Measurements from ENCODE around the gene CTXN1. TPM values are rescaled to one million over a fixed set of nuclear protein-coding genes. Genes with fewer than 3 reads are reported as not detected.

CTXN1 gene
- total and polyA plus RNA-seq, 8 donors, result 0.92 to 58.5 (median 2.2) TPM; not detected in 1

DNA sequence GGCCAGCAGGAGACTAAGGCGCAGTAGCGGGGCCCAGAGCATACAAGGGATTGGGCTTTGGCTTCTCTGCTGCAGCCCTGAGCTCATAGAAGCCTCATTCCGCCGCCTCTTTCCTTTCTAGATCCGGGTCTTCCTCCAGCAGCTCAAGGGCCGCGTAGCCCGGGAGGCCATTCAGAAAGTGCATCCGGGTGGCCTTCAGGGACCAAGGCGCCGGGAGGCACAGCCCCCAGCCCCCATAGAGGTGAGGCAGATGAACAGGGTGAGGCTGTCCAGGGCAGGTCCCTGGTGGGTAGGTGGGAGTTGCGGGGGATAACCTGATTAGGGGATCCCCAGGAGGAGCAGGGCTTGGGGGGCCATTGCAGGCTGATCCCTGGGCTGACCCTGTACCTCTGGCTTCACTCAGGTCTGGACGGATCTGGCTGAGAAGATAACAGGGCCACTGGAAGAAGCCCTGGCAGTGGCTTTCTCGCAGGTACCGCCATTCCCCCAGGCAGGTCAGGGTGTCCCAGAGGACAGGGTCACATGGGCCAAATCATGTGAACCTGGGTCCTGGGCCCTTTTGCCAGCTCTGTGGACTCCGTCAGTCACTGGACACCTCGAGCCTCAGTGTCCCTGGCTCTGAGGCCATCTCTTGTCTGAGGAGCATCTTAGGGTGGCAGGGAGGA lies 4.5 kb downstream of the CTXN1 start:
- peak overlapping the region; percentile 79 to 94 (median 93) for H3K27ac ChIP-seq
- H3K4me3 ChIP-seq, result peak overlapping the region; percentile 69 to 83 (median 76)
- peaks cover 13 to 20% (median 16%) of the 10 kb centered on the region in 4 donors for H3K36me3 ChIP-seq
- H3K9me3 ChIP-seq, result no peaks in the 10 kb centered on the region
- intact Hi-C loops (cut with DNase I; ENCODE audit: low total_unique reads), result loop anchor here (10.0 kb wide), 1 partner anchor 67 kb away; no protein-coding TSS in a partner anchor
- H3K27me3 ChIP-seq, result peaks cover 9 to 46% (median 38%) of the 10 kb centered on the region in 3 donors
- no peak for TF ChIP-seq EP300 (IDR thresholded peaks at IDR 0.05)
- no peak for TF ChIP-seq POLR2AphosphoS5 (IDR thresholded peaks at IDR 0.05)
- no peak for TF ChIP-seq POLR2A (IDR thresholded peaks at IDR 0.05)
- TF ChIP-seq, protein P1, sequence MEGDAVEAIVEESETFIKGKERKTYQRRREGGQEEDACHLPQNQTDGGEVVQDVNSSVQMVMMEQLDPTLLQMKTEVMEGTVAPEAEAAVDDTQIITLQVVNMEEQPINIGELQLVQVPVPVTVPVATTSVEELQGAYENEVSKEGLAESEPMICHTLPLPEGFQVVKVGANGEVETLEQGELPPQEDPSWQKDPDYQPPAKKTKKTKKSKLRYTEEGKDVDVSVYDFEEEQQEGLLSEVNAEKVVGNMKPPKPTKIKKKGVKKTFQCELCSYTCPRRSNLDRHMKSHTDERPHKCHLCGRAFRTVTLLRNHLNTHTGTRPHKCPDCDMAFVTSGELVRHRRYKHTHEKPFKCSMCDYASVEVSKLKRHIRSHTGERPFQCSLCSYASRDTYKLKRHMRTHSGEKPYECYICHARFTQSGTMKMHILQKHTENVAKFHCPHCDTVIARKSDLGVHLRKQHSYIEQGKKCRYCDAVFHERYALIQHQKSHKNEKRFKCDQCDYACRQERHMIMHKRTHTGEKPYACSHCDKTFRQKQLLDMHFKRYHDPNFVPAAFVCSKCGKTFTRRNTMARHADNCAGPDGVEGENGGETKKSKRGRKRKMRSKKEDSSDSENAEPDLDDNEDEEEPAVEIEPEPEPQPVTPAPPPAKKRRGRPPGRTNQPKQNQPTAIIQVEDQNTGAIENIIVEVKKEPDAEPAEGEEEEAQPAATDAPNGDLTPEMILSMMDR (IDR thresholded peaks at IDR 0.05), result no peak
- WGBS, 5 donors, result 26 to 43% (median 37%) methylated on average over 12 to 17 of the region's 17 CpGs
- no peak for DNase-seq
- H3K4me1 ChIP-seq, result peaks cover 60 to 89% (median 73%) of the 10 kb centered on the region in 4 donors

- Histone ChIP-seq H3K27ac (peak overlapping the region; percentile 89 to 97 (median 94)), H3K4me3 (peak overlapping the region; percentile 69 to 83 (median 76)), H3K4me1 (peaks cover 63 to 91% (median 76%) of the 10 kb centered on the region in 4 donors), H3K9me3 (no peaks in the 10 kb centered on the region), H3K36me3 (peaks cover 13 to 20% (median 16%) of the 10 kb centered on the region in 4 donors), H3K27me3 (peaks cover 12 to 52% (median 46%) of the 10 kb centered on the region in 3 donors)
- WGBS, 5 donors, result 1 to 3% (median 2%) methylated on average over 43 to 62 of the region's 62 CpGs
- peak; percentile 99 to 100 for DNase-seq
- no peak for TF ChIP-seq EP300 (IDR thresholded peaks at IDR 0.05)
- peak; percentile 41 to 65 (median 53) for TF ChIP-seq POLR2AphosphoS5 (IDR thresholded peaks at IDR 0.05)
- TF ChIP-seq, protein P1 (IDR thresholded peaks at IDR 0.05), result no peak
- intact Hi-C loops (cut with DNase I; ENCODE audit: low total_unique reads), result loop anchor here (10.0 kb wide), 1 partner anchor 66 kb away; no protein-coding TSS in a partner anchor
Observed at GRCh38 chr19:7920519-7921301, 5.2 kb downstream of the CTXN1 start.

DNA sequence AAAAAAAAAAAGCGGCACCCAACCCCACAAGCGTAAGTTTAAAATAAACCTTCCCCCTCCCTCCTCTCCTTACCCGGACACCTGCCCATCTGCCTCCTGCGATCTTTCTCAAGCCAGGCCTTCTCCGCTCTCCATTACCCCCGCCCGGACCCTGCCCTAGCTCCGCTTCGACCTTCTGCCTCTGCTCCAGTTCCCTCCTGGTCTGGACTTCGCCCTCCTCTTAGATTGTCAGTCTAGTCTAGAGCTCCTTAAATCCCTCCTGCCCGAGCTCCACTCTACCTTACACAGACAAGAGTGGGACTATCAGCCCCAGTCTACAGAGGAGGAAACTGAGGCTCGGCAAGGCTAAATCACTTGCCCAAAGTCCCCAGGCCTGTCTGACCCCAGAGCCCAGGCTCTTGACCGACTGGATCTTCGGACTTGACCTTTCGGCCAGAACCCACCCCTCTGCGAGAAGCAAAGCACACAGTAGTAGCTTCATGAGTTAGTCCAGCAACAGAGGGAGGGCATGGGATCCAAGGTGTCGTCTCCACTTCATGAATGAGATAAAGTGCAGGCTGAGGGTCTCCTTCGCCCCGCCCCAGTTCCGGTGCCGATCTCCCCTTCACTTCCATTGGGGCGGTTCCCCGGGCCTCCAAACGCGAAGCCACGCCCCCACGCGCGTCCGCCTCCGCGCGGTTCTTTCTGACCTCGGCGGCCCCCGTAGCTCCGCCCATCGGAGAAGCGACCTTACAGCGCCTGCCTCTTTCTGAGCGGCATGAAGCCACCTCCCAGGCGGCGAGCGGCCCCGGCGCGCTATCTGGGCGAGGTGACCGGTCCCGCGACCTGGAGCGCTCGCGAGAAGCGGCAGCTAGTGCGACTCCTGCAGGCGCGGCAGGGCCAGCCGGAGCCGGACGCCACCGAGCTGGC lies 6.1 kb downstream of the CTXN1 start, which contains the start of gene SNAPC2:
Gene SNAPC2, plus strand, starts transcription at position 729 of the 909 bp plus-strand sequence. Its CDS starts 29 bp downstream, at position 758.
- WGBS, 5 donors, result 4 to 12% (median 6%) methylated on average over 34 to 62 of the region's 62 CpGs
- Histone ChIP-seq H3K4me3 (peak within 1 kb of the TSS; percentile 69 to 83 (median 76)), H3K27ac (peak within 1 kb of the TSS; percentile 89 to 97 (median 94)), H3K36me3 (peaks cover 13 to 20% (median 16%) of the 10 kb centered on the region in 4 donors), H3K27me3 (peaks cover 12 to 52% (median 46%) of the 10 kb centered on the region in 3 donors), H3K9me3 (no peaks in the 10 kb centered on the region), H3K4me1 (peaks cover 54 to 91% (median 70%) of the 10 kb centered on the region in 4 donors)
- TF ChIP-seq, protein P1 (IDR thresholded peaks at IDR 0.05), result no peak
- TF ChIP-seq EP300 (IDR thresholded peaks at IDR 0.05), result no peak
- TF ChIP-seq POLR2AphosphoS5 (IDR thresholded peaks at IDR 0.05), result peak; percentile 81 to 96 (median 88)
- TF ChIP-seq POLR2A (IDR thresholded peaks at IDR 0.05), result no peak
- intact Hi-C loops (cut with DNase I; ENCODE audit: low total_unique reads), result loop anchor here (10.0 kb wide), 1 partner anchor 65 kb away; no protein-coding TSS in a partner anchor
- peak; percentile 98 for DNase-seq

Data from stomach (tissue), 9 donors.